Heart left ventricle (tissue), 16 donors: ENCODE results near the gene PANK4. TPM values are rescaled to one million over a fixed set of nuclear protein-coding genes. Genes with fewer than 3 reads are reported as not detected.

ENCODE experiments used
- ATAC-seq, 4 donors: fragments of 200-7000 bp; cut with Tn5 transposase; one replicate each; pipeline ENCODE4 v1.9.1; 2020 to 2022; ENCODE audit warnings: moderate library complexity in 4 of 4, mild to moderate bottlenecking in 3 of 4, moderate number of reproducible peaks in 1 of 4
- DNase-seq, 5 donors: peaks; one replicate each; pipeline ENCODE4 v3.0.0-alpha.2; 2020
- H3K27ac ChIP-seq, 12 donors: fragments of 200-600 bp; sonication (generic) in 4 of 12; one replicate each; pipeline versions ENCODE4 v1.5.0 to v1.8.0; 2016 to 2022; ENCODE audit warnings: mild to moderate bottlenecking in 2 of 12
- H3K27me3 ChIP-seq, 9 donors: fragments of 200-600 bp; sonication (generic) in 2 of 9; one replicate each; pipeline versions ENCODE4 v1.5.1 to v1.8.0; 2016 to 2022; ENCODE audit warnings: mild to moderate bottlenecking in 3 of 9
- H3K36me3 ChIP-seq, 9 donors: fragments of 200-600 bp; sonication (generic) in 2 of 9; one replicate each; pipeline versions ENCODE4 v1.5.0 to v1.8.0; 2018 to 2022; ENCODE audit warnings: mild to moderate bottlenecking in 2 of 9
- H3K4me1 ChIP-seq, 12 donors: fragments of 200-600 bp; sonication (generic) in 4 of 12; one replicate each; pipeline versions ENCODE4 v1.5.0 to v1.8.0; 2016 to 2022; ENCODE audit warnings: mild to moderate bottlenecking in 3 of 12
- H3K4me3 ChIP-seq, 12 donors: fragments of 200-600 bp; sonication (generic) in 4 of 12; one replicate each; pipeline versions ENCODE4 v1.5.0 to v1.8.0; 2017 to 2022; ENCODE audit warnings: mild to moderate bottlenecking in 9 of 12, moderate library complexity in 4 of 12
- H3K9me3 ChIP-seq, 12 donors: fragments of 200-600 bp; sonication (generic) in 4 of 12; one replicate each; pipeline versions ENCODE4 v1.5.0 to v1.8.0; 2016 to 2022; ENCODE audit warnings: mild to moderate bottlenecking in 1 of 12
- CTCF ChIP-seq, 12 donors: fragments of 200-600 bp; sonication (generic) in 4 of 12; IDR thresholded peaks; one replicate each; pipeline versions ENCODE4 v1.5.0 to v1.8.0; 2018 to 2022; ENCODE audit warnings: antibody characterized with exemption in 12 of 12, mild to moderate bottlenecking in 5 of 12
- POLR2A ChIP-seq, 2 donors: fragments of 450-650 bp; IDR thresholded peaks; one replicate each; pipeline ENCODE4 v1.6.1; 2017; ENCODE audit warnings: antibody characterized with exemption in 2 of 2, mild to moderate bottlenecking in 2 of 2, moderate library complexity in 2 of 2
- WGBS, 4 donors: extraction: QIAGEN DNeasy Blood & Tissue Kit in 2 of 4; methylation state at CpG; one replicate each; pipeline versions ENCODE4 v1.1.5 to v1.1.7; 2013 to 2018; 5-methylcytosine and 5-hydroxymethylcytosine counted together
- intact Hi-C, 10 donors: fragments of 100-400 bp; cut with DNase I; formaldehyde crosslinking; loops; one replicate each; pipeline versions ENCODE4 v1.11.1 to v1.14.2; 2022
- polyA plus RNA-seq, 2 donors: library from polyadenylated mRNA; stranded (reverse); fragments of 200-250 nt; gene quantifications; one replicate each; pipeline ENCODE4 v1.2.3, GENCODE V29; 2013
- total RNA-seq, 9 donors: library from RNA; depleted of rRNA in 2 of 9; stranded (reverse); fragments of >200 nt in 2 of 9; fragmentation: NEBNext Ultra II Directional in 3 of 9; extraction: Animal tissue kit (Norgen Biotek cat#: 25700) in 3 of 9; gene quantifications; one replicate each; pipeline versions ENCODE4 v1.1.0 to v1.2.4, GENCODE V29; 2016 to 2023
- donor health status: ischemic (EF 13 %, LVEDD 7.1; RV severe dilation, severe dysfunction).
- donor health status: healthy with polysubstance abuse.
- donor health status: DM: no; HTN: yes; CAD: no.
- donor health status: DM: no; HTN: no; CAD: no.
- donor health status: ischemic (EF 25% LVEDD 6.9; RV normal size, moderate dysfunction).
- donor health status: ischemic (EF 25% LVEDD 5.7; RV mildly dilated, moderate dysfunction).
- donor health status: healthy.
- donor health status: DM: yes; HTN: yes; CAD: no.
- donor health status: ischemic (EF 35%, LVEDD 5.7; RV mildly dilated, moderate dysfunction).
- donor health status: nonischemic (EF 11% LVEDD 7.7; RV severe dilation, severe dysfunction).
- donor health status: DM: yes; HTN: yes; CAD: no.
- donor health status: PGD.
- donor health status: ischemic (EF 29% LVEDD 5.4; RV normal size, mild dysfunction).
- donor health status: nonischemic (EF 23%, LVEDD 6.1; RV moderate dilation, normal function).

The PANK4 gene
- total and polyA plus RNA-seq, 11 donors = 27.2 to 43.0 (median 34.4) TPM

- TF ChIP-seq CTCF (IDR thresholded peaks at IDR 0.05) (no peak), POLR2A (IDR thresholded peaks at IDR 0.05) (no peak)
- WGBS, 4 donors = 91 to 95% (median 94%) methylated on average over 17 of the region's 17 CpGs
- Histone ChIP-seq H3K4me1 (peaks cover 0 to 8% (median under 1%) of the 10 kb centered on the region in 12 donors), H3K27ac (no peak overlapping the region), H3K4me3 (no peak overlapping the region), H3K36me3 (peaks cover 7 to 93% (median 82%) of the 10 kb centered on the region in 9 donors), H3K27me3 (no peaks in the 10 kb centered on the region), H3K9me3 (no peaks in the 10 kb centered on the region)
- no peak for DNase-seq
- intact Hi-C loops = no loop called here
- no peak for ATAC-seq
Measured at GRCh38 chr1:2517966-2518365, 8.4 kb downstream of the PANK4 start.

- H3K4me1 ChIP-seq = peaks cover 0 to 6% (median 0%) of the 10 kb centered on the region in 12 donors
- H3K4me3 ChIP-seq = no peak overlapping the region
- DNase-seq (no peak), ATAC-seq (no peak)
- peaks cover 7 to 97% (median 93%) of the 10 kb centered on the region in 9 donors for H3K36me3 ChIP-seq
- TF ChIP-seq CTCF (IDR thresholded peaks at IDR 0.05) (no peak), POLR2A (IDR thresholded peaks at IDR 0.05) (no peak)
- intact Hi-C loops = no loop called here
- no peaks in the 10 kb centered on the region for H3K9me3 ChIP-seq
- H3K27me3 ChIP-seq = no peaks in the 10 kb centered on the region
- 93 to 96% (median 96%) methylated on average over 8 to 14 of the region's 14 CpGs for WGBS, 4 donors
- no peak overlapping the region for H3K27ac ChIP-seq
Measured at GRCh38 chr1:2516946-2517345, 9.4 kb downstream of the PANK4 start.

GRCh38 chr1:2516124-2516523 is 10.3 kb downstream of the PANK4 start:
- Histone ChIP-seq H3K27me3 (no peaks in the 10 kb centered on the region), H3K36me3 (peaks cover 7 to 100% (median 96%) of the 10 kb centered on the region in 9 donors), H3K27ac (no peak overlapping the region), H3K4me3 (no peak overlapping the region), H3K9me3 (no peaks in the 10 kb centered on the region), H3K4me1 (peaks cover 0 to 5% (median 0%) of the 10 kb centered on the region in 12 donors)
- no peak for TF ChIP-seq POLR2A (IDR thresholded peaks at IDR 0.05)
- whole genome bisulfite sequencing, 4 donors = 91 to 96% (median 93%) methylated on average over 17 of the region's 17 CpGs
- intact Hi-C loops = no loop called here
- no peak for ATAC-seq
- DNase-seq = no peak

DNA sequence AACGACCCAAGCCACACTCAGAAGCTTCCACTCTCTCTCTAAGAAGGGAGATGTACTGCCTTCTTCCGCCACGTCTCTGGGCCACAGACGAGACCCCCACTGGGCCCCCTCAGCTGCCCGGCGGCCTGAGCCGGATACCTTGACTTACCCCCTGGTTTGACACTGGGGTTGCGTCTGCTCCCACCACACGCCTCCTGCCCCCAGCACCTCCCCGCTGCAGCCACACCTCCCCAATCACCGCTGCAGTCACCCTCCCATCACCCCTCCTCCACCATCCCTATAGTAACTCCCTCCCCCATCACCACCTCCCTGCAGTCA is 10.7 kb downstream of the PANK4 start:
- Histone ChIP-seq H3K27me3 (no peaks in the 10 kb centered on the region), H3K36me3 (peaks cover 7 to 100% (median 96%) of the 10 kb centered on the region in 9 donors), H3K27ac (no peak overlapping the region), H3K4me1 (peaks cover 0 to under 1% (median 0%) of the 10 kb centered on the region in 12 donors), H3K4me3 (no peak overlapping the region), H3K9me3 (no peaks in the 10 kb centered on the region)
- no peak for ATAC-seq
- intact Hi-C loops = no loop called here
- WGBS, 4 donors = 94 to 98% (median 95%) methylated on average over 11 of the region's 11 CpGs
- no peak for DNase-seq
- TF ChIP-seq CTCF (IDR thresholded peaks at IDR 0.05) = no peak
- no peak for TF ChIP-seq POLR2A (IDR thresholded peaks at IDR 0.05)
